Epithelial cell of proximal tubule (primary cell): ENCODE results near the gene FLACC1. TPM values are rescaled to one million over a fixed set of nuclear protein-coding genes. Genes with fewer than 3 reads are reported as not detected.

Source experiments
- DNase-seq: peaks from one replicate; pipeline ENCODE4 v3.0.0-alpha.2; 2011; ENCODE audit warnings: low read depth
- H3K4me3 ChIP-seq: 2 replicates; pipeline ENCODE4 v1.5.1; 2011; ENCODE audit warnings: low read depth, mild to moderate bottlenecking, low read length
- CTCF ChIP-seq: conservative IDR thresholded peaks from 2 replicates; pipeline ENCODE4 v1.5.1; 2012; ENCODE audit warnings: low read depth, mild to moderate bottlenecking, low read length
- total RNA-seq: library from RNA; depleted of rRNA; stranded (reverse); fragments of >200 nt; gene quantifications from 2 replicates; pipeline ENCODE4 v1.2.3, GENCODE V29; 2015

Gene FLACC1
- total RNA-seq, 1 donor from 2014 or later: not detected

DNA sequence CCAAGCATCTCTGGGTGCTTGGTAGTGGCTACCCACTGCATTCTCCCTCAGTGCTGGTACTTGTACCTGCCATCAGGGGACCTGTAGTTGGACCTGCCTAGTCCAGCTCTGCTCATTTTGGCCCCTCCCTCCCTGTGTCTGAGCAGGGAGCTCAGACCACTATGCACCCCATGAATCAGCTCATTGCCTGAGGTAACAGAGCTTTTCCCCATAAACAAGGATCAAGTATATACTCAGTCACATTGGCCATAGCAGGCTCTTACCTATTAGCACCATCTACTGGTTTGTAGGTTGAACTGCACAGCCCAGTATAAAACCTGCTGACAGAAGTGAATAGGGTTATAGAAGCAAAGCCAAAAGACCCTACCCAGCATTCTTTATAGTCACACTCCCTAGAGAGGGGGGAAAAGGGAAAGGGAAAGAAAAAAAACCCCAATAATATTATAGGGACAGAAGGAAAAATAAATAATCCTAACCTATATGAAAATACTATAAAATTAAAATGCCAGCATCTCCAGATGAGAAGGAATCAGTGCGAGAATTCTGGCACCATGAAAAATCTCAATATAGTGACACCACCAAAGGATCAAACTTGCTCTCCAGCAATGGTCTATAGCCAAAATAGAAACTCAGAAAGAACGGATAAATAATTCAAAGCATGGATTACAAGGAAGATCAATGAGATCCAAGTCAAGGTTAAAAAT lies 6.9 kb upstream of the FLACC1 start:
- DNase-seq: no peak
- peak; percentile 93 for TF ChIP-seq CTCF
- H3K4me3 ChIP-seq: no peak overlapping the region

DNA sequence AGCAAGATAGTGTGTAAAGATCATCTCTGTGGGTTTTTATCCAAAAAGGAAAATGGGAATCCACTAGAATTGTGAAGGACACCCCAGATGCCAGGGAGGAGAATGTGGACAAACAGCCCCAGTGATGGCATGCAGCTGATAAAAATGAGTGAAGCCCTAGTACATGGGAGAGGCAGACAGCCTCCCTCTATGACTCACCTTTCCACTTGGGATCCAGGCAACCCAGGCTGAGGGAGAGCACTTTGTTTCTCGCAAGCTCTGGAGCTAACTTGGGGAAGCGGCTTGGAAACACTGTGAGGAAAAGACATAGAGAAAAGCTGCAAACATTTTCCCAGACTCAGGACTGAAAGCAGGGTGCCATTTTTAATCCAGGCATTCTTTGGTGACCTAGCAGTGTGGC lies 5.3 kb upstream of the FLACC1 start:
- H3K4me3 ChIP-seq: no peak overlapping the region
- TF ChIP-seq CTCF: no peak
- no peak for DNase-seq

- no peak for DNase-seq
- no peak overlapping the region for H3K4me3 ChIP-seq
- no peak for TF ChIP-seq CTCF
Observed at GRCh38 chr2:201361078-201361733, 4.1 kb upstream of the FLACC1 start.

GRCh38 chr2:201360256-201360655 lies 3.1 kb upstream of the FLACC1 start:
- TF ChIP-seq CTCF: no peak
- H3K4me3 ChIP-seq: no peak overlapping the region
- no peak for DNase-seq

- DNase-seq: peak; percentile 47
- TF ChIP-seq CTCF: no peak
- H3K4me3 ChIP-seq: no peak overlapping the region
Observed at GRCh38 chr2:201358684-201359083, 1.5 kb upstream of the FLACC1 start.

DNA sequence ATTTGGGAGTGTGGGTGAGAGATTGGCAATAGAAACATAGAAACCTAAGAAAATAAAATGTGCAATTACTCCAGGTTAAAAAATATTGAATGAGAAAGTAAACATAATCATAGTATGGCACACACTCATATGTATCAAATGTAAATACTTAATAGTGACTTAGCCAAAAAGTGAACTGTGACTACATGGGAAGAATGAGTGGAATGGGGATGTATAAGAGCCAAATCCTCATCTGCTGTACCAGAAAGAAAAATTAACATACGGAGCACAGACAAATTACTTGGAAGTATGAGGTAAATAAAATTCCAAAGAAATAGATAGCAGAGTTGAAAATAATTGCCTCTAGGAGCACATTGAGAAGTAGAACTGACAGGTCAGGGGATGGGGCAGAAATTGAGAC lies 4.0 kb downstream of the FLACC1 start:
- DNase-seq: no peak
- H3K4me3 ChIP-seq: no peak overlapping the region
- TF ChIP-seq CTCF: no peak

DNA sequence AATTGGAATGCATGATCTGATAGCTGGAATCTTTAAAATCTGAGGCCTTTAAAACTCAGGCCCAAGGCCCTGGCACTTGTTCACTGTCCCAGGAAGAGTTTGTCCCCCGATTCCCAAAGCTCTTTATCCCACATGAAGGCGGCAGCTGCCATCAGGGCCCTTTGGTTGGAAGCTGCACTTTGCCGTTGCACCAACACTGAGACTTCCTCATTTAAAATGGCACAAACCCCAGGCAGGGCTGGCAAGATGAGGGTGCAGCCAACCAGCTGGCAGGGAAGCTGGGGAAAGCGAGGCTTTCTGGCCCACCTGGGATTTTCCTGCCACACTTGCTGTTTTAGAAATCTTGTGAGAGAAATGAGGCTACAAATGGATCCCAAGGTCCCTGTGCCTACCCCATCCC lies 6.3 kb downstream of the FLACC1 start:
- no peak overlapping the region for H3K4me3 ChIP-seq
- DNase-seq: no peak
- TF ChIP-seq CTCF: no peak
